ENCODE results near the gene GANAB.

DNA sequence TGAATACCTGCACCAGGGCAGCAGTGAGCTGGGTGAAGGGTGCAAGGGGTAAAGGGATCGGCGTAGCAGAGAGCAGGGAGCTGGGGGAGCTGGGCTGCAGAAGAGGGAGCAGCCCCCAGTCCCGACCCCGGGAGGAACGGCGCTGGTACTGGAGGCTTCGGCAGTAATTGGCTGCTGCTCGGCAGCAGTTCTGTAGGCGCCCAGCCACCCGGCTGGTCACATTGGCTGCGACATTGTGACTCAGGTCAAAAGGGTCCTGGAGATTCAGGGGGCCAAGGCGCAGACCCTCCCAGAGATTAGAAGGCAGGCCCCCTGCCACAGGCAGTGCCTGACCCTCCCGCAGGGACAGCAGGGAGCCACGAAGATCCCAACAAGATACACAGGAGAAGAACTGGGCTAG is 70.6 kb downstream of the GANAB start:
- TF ChIP-seq CTCF (IDR thresholded peaks at IDR 0.05) (no peak), POLR2AphosphoS5 (IDR thresholded peaks at IDR 0.05) (no peak)

Measured in upper lobe of left lung (tissue), 4 donors.